Endothelial cell of umbilical vein (primary cell): ENCODE data around the gene SNAP25.

Experiments
- EZH2 ChIP-seq: IDR thresholded peaks from 2 replicates; pipeline ENCODE4 v1.6.1; 2012; ENCODE audit warnings: borderline replicate concordance, low read depth, mild to moderate bottlenecking, moderate library complexity, low read length, inconsistent platforms; ENCODE audit not compliant: severe bottlenecking
- MYC ChIP-seq: IDR thresholded peaks from one replicate; pipeline ENCODE4 v1.6.1; 2011; ENCODE audit warnings: mild to moderate bottlenecking, low read depth, low read length
- POLR2A ChIP-seq: IDR thresholded peaks from 2 replicates; pipeline ENCODE4 v1.6.1; 2012; ENCODE audit warnings: low read depth, mild to moderate bottlenecking, control low read depth, low read length
- TF ChIP-seq, protein P1 (sequence below), 2 donors: IDR thresholded peaks; 1 replicate in 1 of 2; 2 replicates in 1 of 2; pipeline ENCODE4 v1.5.1; 2011; ENCODE audit warnings: low read length in 2 of 2, mild to moderate bottlenecking in 2 of 2, moderate library complexity in 2 of 2, control low read depth in 1 of 2, inconsistent platforms in 1 of 2, low read depth in 1 of 2; ENCODE audit not compliant: insufficient read depth in 1 of 2; ENCODE audit errors: extremely low read depth in 1 of 2

DNA sequence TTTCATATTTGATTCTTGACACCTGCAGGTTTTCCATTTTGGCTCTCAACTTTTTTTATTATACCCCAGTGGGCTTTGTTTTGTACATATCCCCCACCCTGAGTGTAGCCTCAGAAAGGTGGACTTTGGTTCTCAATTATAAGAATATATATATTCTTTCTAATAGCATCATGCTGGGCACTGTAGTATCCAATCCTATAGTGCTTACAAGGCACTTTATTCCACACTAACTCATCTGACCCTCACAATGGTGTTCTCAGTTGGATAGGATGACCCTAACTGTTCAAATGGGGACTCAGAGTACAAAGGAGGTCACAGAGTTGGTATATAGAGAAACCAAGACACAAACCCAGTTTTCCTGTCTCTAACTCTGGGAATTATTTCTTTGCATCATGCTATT, 48.9 kb upstream of the SNAP25 start:
- TF ChIP-seq, protein P1, sequence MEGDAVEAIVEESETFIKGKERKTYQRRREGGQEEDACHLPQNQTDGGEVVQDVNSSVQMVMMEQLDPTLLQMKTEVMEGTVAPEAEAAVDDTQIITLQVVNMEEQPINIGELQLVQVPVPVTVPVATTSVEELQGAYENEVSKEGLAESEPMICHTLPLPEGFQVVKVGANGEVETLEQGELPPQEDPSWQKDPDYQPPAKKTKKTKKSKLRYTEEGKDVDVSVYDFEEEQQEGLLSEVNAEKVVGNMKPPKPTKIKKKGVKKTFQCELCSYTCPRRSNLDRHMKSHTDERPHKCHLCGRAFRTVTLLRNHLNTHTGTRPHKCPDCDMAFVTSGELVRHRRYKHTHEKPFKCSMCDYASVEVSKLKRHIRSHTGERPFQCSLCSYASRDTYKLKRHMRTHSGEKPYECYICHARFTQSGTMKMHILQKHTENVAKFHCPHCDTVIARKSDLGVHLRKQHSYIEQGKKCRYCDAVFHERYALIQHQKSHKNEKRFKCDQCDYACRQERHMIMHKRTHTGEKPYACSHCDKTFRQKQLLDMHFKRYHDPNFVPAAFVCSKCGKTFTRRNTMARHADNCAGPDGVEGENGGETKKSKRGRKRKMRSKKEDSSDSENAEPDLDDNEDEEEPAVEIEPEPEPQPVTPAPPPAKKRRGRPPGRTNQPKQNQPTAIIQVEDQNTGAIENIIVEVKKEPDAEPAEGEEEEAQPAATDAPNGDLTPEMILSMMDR (IDR thresholded peaks at IDR 0.05; ENCODE audit: extremely low read depth in 1 of 2, insufficient read depth in 1 of 2, low read depth in 1 of 2, low read length in 2 of 2), result no peak
- no peak for TF ChIP-seq EZH2
- TF ChIP-seq POLR2A, result no peak
- no peak for TF ChIP-seq MYC
